Measurements from ENCODE around the gene HOXB8.

Gene HOXB8

GRCh38 chr17:48583708-48584222, 31.3 kb downstream of the HOXB8 start:
- DNase-seq (ENCODE audit: low spot score) = no peak

GRCh38 chr17:48582750-48583069, 32.4 kb downstream of the HOXB8 start:
- DNase-seq (ENCODE audit: low spot score) = no peak

- no peak for DNase-seq (ENCODE audit: low spot score)
Measured at GRCh38 chr17:48579760-48580554, 35.1 kb downstream of the HOXB8 start.

- DNase-seq (ENCODE audit: low spot score) = no peak
Measured at GRCh38 chr17:48579471-48579759, 35.7 kb downstream of the HOXB8 start.

- no peak for DNase-seq (ENCODE audit: low spot score)
Measured at GRCh38 chr17:48578616-48579470, 36.2 kb downstream of the HOXB8 start.

- no peak for DNase-seq (ENCODE audit: low spot score)
Measured at GRCh38 chr17:48577946-48578615, 37.0 kb downstream of the HOXB8 start, which contains the start of gene HOXB4. TSS of gene HOXB4 (minus strand) at chr17:48578350. CDS start at chr17:48578319, 31 bp downstream.

GRCh38 chr17:48577330-48577945, 37.7 kb downstream of the HOXB8 start:
- peak; percentile 81 for DNase-seq (ENCODE audit: low spot score)

GRCh38 chr17:48576479-48577309, 38.4 kb downstream of the HOXB8 start:
- DNase-seq (ENCODE audit: low spot score) = no peak

GRCh38 chr17:48575673-48576478, 39.2 kb downstream of the HOXB8 start:
- no peak for DNase-seq (ENCODE audit: low spot score)

- no peak for DNase-seq (ENCODE audit: low spot score)
Measured at GRCh38 chr17:48575066-48575582, 40.0 kb downstream of the HOXB8 start.

GRCh38 chr17:48574505-48575065, 40.5 kb downstream of the HOXB8 start:
- DNase-seq (ENCODE audit: low spot score) = no peak

GRCh38 chr17:48571826-48572417, 43.2 kb downstream of the HOXB8 start:
- DNase-seq (ENCODE audit: low spot score) = no peak

GRCh38 chr17:48571024-48571818, 43.9 kb downstream of the HOXB8 start:
- no peak for DNase-seq (ENCODE audit: low spot score)

- DNase-seq (ENCODE audit: low spot score) = no peak
Measured at GRCh38 chr17:48570325-48571023, 44.6 kb downstream of the HOXB8 start.

- no peak for DNase-seq (ENCODE audit: low spot score)
Measured at GRCh38 chr17:48569674-48570324, 45.3 kb downstream of the HOXB8 start.

- DNase-seq (ENCODE audit: low spot score) = no peak
Measured at GRCh38 chr17:48569240-48569582, 45.9 kb downstream of the HOXB8 start.

GRCh38 chr17:48568499-48569239, 46.4 kb downstream of the HOXB8 start:
- no peak for DNase-seq (ENCODE audit: low spot score)
